GM18507 (cell line): ENCODE measurements around the gene KIF18B.
A peak's percentile ranks its signal among the peaks of the same experiment; 100 is the strongest.
"Not testable (repeated sequence)": the region's sequence is repeated elsewhere in the genome, so short reads cannot be mapped to it uniquely, and the experiment has no call there.

Source experiments
- DNase-seq: peaks from one replicate; pipeline ENCODE4 v3.0.0; 2011; ENCODE audit warnings: low read depth; ENCODE audit not compliant: insufficient read length; ENCODE audit errors: extremely low spot score
- FAIRE-seq: peaks from 2 replicates; lab custom pipeline; 2011; peaks lifted over from hg19 to GRCh38; lab: Jason Lieb, UNC

KIF18B gene

GRCh38 chr17:44970136-44970741 is 22.7 kb upstream of the KIF18B start:
- FAIRE-seq: peak; percentile 12
- no peak for DNase-seq

DNA sequence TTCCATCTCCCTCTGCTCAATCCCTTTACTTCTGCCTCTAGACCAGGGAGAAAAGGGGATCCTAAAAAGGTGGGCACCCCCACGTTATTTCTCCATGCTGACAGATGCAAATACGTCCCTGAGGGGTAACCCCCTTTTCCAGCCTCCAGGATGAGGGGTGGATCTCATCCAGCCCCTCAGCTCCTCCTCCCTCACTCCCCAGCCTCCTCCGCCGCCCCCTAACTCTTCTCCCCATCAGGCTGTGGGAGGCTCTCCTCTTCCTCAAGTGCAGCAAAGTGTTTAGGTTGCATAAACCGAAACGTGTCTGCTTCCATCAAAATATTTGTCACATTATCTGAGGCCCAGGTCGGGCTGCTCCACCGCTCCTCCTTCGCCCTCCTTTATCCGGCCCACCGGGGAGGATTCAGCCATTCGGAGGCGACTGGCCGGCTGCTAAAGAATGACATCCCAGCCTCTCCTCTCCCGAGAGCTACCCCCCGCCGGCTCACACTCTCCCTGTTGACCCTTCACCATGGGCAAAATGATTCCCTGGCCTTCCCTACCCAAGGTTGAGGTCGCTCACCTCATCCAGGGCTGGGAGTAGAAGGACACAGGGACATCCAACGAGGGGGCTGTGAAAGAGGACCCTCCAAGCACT is 21.7 kb upstream of the KIF18B start:
- no peak for FAIRE-seq
- DNase-seq: no peak

DNA sequence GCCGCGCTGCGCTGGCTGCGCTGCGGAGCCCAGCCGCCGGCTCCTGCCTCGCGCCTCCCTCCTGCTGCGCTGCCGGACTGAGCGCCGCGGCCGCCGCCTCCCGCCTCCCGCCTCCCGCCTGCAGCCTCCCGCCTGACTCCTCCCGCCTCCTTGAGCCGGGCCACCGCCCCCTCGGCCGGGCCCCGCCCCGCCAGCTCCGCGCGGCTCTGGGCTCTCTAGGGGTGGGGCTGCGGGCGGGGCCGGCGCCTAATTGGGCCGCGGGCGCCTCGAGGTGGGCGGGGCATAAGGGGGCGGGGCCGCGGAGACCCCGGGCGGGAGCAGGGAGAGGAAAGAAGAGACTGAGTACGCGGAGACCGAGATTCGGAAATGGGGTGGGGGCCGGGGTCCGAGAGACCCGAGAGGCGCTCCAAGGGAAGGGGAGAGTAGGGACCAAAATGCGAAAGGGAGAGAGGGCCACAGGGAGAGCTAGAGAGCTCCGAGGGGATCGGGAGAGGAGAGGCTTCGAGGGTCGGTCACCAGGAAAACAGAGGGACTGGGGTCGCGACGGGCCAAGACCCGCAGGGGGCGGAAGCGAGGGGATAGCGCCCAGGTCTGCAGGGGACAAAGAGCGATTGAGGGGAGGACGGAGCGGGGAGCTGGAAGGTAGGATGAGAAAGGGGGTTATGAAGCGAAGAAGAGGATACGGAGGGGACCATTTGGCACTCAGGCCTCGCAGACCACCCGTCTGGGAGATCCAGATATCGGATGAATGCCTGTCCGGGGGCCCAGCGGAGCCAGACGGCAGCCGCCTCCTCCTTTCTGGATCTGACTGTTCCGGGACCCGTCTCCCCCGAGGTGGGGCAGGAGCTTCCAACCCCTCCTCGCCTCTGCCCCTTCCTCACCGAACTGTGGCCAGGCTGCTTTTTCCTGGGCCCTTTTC is 20.9 kb upstream of the KIF18B start, which contains the start of gene C1QL1:
TSS of gene C1QL1 (minus strand) at position 79 of the 919 bp plus-strand sequence. CDS start 255 bp downstream, outside the sequence.
- DNase-seq (peak; percentile 99), FAIRE-seq (peak; percentile 70)

DNA sequence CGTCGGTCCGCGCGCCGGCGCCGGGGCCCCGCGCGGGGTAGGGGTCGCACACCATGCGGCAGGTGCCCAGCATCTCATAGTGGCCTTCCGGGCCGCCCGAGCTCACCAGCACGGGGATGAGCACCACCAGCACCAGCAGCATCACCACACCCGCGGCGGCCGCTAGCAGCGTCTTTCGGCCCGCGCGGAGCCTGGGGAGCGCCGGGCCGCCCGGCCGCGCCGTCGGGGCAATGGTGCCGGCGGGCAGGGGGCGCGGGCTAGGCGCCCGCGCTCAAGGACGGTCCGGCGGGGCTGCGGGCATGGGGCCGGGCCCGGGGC is 20.3 kb upstream of the KIF18B start:
- DNase-seq (no peak), FAIRE-seq (no peak)

- DNase-seq: no peak
Observed at GRCh38 chr17:44967026-44967906, 19.7 kb upstream of the KIF18B start.

GRCh38 chr17:44966348-44967025 is 18.9 kb upstream of the KIF18B start:
- no peak for DNase-seq
- FAIRE-seq: no peak

More at GRCh38 chr17:44967026-44967906, 19.7 kb upstream of the KIF18B start:
- FAIRE-seq: no peak

DNA sequence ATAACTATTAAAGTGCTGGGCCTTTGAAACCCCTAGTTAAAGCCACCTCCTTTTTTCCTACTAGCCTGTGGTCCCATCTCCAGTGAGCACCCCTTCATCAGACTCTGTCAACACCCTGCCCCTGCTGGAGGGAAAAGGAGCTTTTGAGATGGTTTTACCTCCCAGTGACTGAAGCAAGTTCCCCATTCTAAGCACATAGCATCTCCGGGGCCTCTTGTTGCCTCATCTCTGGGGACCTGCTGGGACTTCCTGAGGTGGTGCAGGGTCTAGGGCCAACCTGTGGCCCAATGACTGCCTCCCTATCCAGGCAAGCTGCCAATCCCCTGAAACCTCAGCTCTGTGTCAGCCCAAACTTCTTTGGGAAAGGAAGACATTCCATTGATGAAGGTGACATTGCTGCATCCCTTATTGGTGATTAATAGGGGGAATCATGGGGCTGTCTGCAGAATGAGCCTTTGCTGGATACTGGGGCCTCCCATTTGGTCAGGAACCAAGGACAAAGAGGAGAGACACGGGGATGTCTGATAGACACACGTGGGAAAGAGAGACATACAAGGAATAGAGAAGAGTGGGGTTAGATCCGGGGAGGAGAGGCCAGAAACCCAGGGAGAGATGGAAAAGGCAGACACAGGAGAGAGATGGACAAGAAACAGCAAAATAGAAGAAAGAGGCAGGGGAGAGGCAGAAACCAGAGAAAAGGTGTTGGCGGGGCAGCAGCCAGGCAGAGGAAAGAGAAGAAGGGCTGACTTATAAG is 18.1 kb upstream of the KIF18B start:
- DNase-seq (no peak), FAIRE-seq (no peak)

DNA sequence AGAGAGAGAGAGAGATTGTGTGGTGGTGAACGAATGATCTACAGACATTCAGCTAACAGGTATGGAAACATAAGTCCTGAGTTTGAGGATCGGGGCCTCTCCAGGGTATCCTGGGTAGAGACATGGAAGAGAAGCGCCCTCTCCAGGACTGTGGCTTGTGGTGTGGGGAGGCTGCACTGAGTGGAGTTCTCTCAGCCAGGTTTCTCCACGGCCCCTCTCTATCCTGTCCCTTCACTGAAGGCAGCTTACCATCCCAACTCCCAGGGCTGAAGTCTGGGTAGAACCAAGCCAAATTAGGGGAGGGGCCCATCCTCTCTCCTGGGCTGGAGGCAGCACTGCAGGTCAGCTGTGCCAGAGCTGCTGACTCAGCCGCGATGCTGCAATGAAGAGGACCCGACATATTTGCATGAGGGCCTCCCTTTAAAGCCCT is 14.4 kb upstream of the KIF18B start:
- no peak for FAIRE-seq
- no peak for DNase-seq

DNA sequence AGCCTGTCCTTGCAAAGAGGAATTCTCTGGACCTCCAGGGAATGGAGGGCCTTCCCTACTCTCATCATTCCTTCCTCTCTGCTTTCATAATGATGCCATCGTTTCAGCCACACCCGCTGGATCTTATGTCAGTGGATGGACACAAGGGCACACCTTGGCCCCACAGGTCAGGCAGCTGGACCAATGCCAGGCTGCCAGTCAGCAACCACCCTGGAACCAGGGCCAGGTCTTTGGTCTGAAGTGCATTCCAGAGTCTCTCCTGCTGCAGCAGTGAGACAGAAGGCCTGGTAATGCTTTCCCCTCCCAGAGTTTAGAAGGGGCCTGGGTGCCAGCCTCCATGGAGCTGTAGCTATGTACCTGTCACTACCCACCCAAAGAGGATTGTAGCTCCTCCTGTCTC is 13.1 kb upstream of the KIF18B start:
- FAIRE-seq (no peak), DNase-seq (no peak)

- no peak for DNase-seq
- FAIRE-seq: no peak
Observed at GRCh38 chr17:44959821-44960531, 12.4 kb upstream of the KIF18B start.

GRCh38 chr17:44956998-44957981 is 9.7 kb upstream of the KIF18B start:
- no peak for FAIRE-seq
- no peak for DNase-seq

GRCh38 chr17:44955674-44956425 is 8.3 kb upstream of the KIF18B start:
- no peak for FAIRE-seq
- DNase-seq: no peak

DNA sequence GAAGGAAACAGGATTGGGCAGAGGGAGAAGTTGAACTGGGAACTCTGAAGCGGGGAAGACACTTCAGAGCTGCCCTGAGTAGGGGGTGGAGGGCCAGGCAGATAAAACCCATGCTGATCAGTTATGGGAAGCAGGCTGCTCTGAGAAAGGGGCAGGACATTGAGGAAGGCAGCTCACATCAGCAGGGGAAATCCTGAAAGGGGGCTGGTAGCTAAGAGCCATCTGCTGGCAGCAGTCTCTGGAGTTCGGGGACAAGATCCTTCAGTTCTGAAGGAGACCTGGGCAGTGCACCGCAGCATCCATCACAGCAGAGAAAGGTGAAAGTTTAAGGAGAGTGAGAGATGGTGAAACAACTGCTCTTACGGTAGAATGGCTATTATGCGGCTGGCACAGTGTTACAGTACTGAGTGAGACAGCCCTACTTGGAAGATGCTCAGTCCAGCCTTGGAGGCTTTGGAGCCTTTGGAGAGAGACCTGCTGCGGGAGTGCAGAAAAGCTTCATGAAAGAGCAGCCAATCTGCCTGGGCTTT is 5.4 kb upstream of the KIF18B start:
- no peak for DNase-seq

GRCh38 chr17:44948315-44948795 is 782 bp upstream of the KIF18B start:
- DNase-seq (no peak), FAIRE-seq (no peak)

More for the DNA sequence above, 5.4 kb upstream of the KIF18B start:
- FAIRE-seq: no peak

DNA sequence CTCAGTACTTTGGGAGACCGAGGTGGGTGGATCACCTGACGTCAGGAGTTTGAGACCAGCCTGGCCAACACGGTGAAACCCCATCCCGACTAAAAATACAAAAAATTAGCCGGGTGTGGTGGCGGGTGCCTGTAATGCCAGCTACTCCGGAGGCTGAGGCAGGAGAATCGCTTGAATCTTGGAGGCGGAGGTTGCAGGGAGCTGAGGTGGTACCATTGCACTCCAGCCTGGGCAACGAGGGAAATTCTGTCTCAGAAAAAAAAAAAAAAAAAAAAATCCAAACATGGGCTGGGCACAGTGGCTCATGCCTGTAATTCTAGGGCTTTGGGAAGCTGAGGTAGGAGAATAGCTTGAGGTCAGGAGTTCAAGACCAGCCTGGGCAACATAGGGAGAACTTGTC is 1.9 kb downstream of the KIF18B start:
- DNase-seq, FAIRE-seq: not testable (repeated sequence)
